IPS DF 6.9 (cell line): ENCODE measurements around the gene SPR.

Experiments
- DNase-seq: peaks from one replicate; pipeline ENCODE4 v3.0.0-alpha.2; 2013; ENCODE audit warnings: low read depth, low spot score
- H3K27ac ChIP-seq: one replicate; pipeline ENCODE4 v1.5.1; 2013; ENCODE audit warnings: low read length, control low read depth
- H3K27me3 ChIP-seq: 2 replicates; pipeline ENCODE4 v1.6.1; 2013; ENCODE audit warnings: mild to moderate bottlenecking, low read length; ENCODE audit not compliant: control insufficient read depth, insufficient read depth
- H3K36me3 ChIP-seq: 2 replicates; pipeline ENCODE4 v1.6.1; 2013; ENCODE audit warnings: low read length; ENCODE audit not compliant: control insufficient read depth, insufficient read depth
- H3K4me1 ChIP-seq: 2 replicates; pipeline ENCODE4 v1.6.1; 2013; ENCODE audit warnings: low read length; ENCODE audit not compliant: control insufficient read depth, insufficient read depth
- H3K4me3 ChIP-seq: 2 replicates; pipeline ENCODE4 v1.5.1; 2013; ENCODE audit warnings: mild to moderate bottlenecking, low read length
- H3K9me3 ChIP-seq: 2 replicates; pipeline ENCODE4 v1.6.1; 2013; ENCODE audit warnings: low read length, inconsistent platforms; ENCODE audit not compliant: control insufficient read depth, insufficient read depth
- WGBS: extraction: QIAGEN DNeasy Blood & Tissue Kit; methylation state at CpG from one replicate; pipeline ENCODE4 v1.1.7; 2013; ENCODE audit warnings: mixed read lengths, missing lambda C conversion rate; ENCODE audit not compliant: insufficient read length, insufficient coverage; 5-methylcytosine and 5-hydroxymethylcytosine counted together

The SPR gene

DNA sequence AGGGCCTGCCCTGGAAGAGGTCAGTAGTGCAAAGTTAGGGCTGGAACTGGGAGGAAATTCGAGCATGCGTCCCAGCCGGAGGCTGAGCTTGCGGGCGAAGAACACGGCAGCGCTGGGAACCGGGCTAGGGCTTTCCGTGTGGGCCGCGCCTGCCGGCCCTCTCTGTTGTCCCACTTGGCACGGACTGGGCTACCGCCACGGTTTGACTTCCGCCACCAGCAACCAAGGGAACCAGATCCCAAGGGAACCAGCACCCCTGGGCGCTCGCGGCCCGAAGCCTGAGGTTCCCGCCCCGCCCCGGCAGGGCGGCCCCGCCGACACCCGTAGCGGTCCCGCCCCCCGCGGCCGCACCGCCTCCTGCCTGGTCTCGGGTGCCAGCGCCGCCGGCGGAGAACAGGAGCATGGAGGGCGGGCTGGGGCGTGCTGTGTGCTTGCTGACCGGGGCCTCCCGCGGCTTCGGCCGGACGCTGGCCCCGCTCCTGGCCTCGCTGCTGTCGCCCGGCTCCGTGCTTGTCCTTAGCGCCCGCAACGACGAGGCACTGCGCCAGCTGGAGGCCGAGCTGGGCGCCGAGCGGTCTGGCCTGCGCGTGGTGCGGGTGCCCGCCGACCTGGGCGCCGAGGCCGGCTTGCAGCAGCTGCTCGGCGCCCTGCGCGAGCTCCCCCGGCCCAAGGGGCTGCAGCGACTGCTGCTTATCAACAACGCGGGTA lies at the start of gene SPR:
Gene SPR, plus strand, starts transcription at position 377 of the 708 bp plus-strand sequence. Its CDS starts 25 bp downstream, at position 402.
- Histone ChIP-seq H3K9me3 (no peaks in the 10 kb centered on the region), H3K27ac (no peak within 1 kb of the TSS), H3K4me1 (peaks cover 2% of the 10 kb centered on the region; the same call in 1 of the 2 replicates), H3K36me3 (no peaks in the 10 kb centered on the region; the same call in 1 of the 2 replicates), H3K27me3 (peaks cover 6% of the 10 kb centered on the region; the same call in 1 of the 2 replicates), H3K4me3 (peak within 1 kb of the TSS; percentile 67; the same call in 1 of the 2 replicates)
- no peak for DNase-seq
- no CpG with 5 or more reads among the region's 76 CpGs for WGBS

DNA sequence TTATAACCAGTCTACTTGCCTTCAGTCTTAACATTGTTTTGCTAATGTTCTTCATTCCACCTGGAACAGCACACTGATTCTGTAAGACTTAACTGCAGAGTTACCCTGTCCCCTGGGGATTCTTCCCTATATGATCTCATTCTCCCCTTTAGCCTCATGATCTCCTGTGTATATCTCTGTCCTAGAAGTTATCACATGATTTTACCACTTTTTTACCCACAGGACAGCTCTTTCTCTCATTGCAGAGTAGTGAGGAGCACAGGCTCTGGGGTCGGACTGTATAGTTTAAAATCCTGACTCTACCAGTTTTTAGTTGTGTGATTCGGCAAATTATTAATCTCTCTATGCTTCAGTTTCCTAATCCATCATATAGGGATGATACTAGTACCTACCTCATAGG lies 47.1 kb upstream of the SPR start:
- no peaks in the 10 kb centered on the region for H3K36me3 ChIP-seq
- H3K27ac ChIP-seq = no peak overlapping the region
- H3K27me3 ChIP-seq = no peaks in the 10 kb centered on the region
- H3K9me3 ChIP-seq = no peaks in the 10 kb centered on the region
- DNase-seq = no peak
- H3K4me1 ChIP-seq = no peaks in the 10 kb centered on the region
- no peak overlapping the region for H3K4me3 ChIP-seq
- no CpG with 5 or more reads among the region's 2 CpGs for WGBS

DNA sequence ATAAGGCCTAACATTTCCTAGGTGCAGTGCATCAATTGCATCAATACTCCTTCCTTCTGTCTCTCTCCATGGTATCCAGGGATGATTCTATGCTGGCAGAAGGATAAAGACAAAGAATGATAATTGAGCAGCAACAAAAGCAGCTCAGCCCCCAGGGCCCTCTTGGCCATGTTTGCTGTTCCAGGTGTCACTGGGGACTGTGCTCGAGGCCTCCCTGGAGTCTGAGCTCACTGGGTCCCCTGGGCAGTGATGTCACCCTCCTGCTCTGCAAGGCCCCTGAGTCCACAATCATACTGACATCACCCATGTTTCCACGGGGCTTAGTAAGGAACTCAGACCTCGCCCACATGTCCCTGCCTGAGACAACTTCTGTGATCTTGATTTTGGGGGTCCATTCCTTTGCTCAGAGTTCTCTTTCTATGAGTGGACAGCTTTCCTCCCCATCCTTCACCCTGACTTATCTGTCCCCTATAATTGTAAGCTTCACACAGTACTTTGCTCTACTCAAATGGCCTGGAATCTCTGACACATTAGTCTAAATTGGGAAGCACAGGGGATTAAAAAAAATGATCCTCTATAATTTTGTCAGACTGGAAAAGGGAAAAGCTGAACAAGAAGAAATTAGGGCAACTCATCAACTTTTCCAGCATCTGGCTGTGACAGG lies 45.6 kb upstream of the SPR start:
- no CpG with 5 or more reads among the region's 3 CpGs for WGBS
- no peak overlapping the region for H3K4me3 ChIP-seq
- no peaks in the 10 kb centered on the region for H3K9me3 ChIP-seq
- no peak for DNase-seq
- H3K27me3 ChIP-seq = no peaks in the 10 kb centered on the region
- no peaks in the 10 kb centered on the region for H3K36me3 ChIP-seq
- no peak overlapping the region for H3K27ac ChIP-seq
- H3K4me1 ChIP-seq = no peaks in the 10 kb centered on the region

DNA sequence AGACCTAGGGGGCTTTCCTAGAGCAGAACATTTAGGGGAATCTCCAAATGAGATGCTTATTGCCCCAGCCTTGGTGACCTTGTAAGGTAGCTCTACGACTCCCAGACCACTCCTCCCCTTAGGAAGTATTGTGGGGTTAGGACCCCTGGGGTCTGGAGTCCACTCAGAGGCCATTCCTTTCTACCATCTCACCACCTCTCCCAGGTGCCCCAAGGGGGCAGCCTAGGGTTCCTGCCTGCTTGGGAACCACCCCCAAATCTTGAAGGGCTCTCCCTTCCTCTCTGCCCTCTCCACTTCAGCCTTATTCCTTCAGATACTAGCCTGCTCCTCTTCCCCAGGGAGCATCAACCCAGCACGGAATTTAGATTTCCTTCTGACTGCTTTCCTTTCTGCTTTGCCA lies 43.9 kb upstream of the SPR start:
- no peaks in the 10 kb centered on the region for H3K27me3 ChIP-seq
- no peaks in the 10 kb centered on the region for H3K9me3 ChIP-seq
- DNase-seq = no peak
- no CpG with 5 or more reads among the region's 2 CpGs for WGBS
- H3K4me3 ChIP-seq = no peak overlapping the region
- H3K36me3 ChIP-seq = no peaks in the 10 kb centered on the region
- H3K27ac ChIP-seq = no peak overlapping the region
- no peaks in the 10 kb centered on the region for H3K4me1 ChIP-seq

DNA sequence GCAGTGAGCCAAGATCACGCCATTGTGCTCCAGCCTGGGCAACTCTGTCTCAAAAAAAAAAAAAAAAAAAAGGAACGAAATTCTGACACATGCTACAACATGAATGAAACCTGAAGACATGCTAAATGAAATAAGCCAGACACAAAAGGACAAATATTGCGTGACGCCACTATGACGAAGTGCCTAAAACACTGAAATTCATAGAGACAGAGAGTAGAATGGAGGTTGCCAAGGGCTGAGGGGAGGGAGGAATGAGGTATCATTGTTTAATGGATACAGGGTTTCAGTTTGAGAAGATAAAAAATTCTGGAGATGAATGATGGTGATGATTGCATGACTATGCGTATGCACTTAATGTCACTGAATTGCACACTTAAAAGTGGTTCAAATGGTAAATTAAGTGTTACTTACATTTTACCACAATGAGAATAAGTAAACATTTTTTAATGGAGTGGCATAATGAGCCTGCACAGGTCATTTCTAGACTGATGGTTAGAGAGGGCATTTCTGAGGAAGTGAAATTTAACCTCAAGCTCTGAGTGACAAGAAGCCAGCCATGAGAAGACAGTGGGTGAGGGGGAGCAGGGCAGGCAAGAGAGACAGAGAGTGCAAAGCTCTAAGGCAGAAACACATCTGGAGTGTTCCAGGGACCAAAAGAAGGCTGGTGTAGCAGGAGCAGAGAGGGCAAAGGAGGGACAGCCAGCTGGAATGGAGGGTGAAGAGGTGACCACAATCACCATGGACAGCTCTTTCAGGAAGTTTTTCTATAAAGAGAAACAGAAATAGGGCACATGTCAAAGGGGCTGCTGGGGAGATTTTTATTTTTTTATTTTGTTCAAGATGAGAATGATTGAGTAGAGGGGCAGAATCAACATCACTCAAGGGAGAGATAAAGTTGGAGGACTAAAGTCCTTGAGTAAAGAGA lies 40.8 kb upstream of the SPR start:
- H3K27me3 ChIP-seq = no peaks in the 10 kb centered on the region; the same call in 1 of the 2 replicates
- no peak overlapping the region for H3K4me3 ChIP-seq
- no peak overlapping the region for H3K27ac ChIP-seq
- DNase-seq = no peak
- no CpG with 5 or more reads among the region's 6 CpGs for WGBS
- no peaks in the 10 kb centered on the region for H3K36me3 ChIP-seq
- no peaks in the 10 kb centered on the region for H3K4me1 ChIP-seq
- no peaks in the 10 kb centered on the region for H3K9me3 ChIP-seq

DNA sequence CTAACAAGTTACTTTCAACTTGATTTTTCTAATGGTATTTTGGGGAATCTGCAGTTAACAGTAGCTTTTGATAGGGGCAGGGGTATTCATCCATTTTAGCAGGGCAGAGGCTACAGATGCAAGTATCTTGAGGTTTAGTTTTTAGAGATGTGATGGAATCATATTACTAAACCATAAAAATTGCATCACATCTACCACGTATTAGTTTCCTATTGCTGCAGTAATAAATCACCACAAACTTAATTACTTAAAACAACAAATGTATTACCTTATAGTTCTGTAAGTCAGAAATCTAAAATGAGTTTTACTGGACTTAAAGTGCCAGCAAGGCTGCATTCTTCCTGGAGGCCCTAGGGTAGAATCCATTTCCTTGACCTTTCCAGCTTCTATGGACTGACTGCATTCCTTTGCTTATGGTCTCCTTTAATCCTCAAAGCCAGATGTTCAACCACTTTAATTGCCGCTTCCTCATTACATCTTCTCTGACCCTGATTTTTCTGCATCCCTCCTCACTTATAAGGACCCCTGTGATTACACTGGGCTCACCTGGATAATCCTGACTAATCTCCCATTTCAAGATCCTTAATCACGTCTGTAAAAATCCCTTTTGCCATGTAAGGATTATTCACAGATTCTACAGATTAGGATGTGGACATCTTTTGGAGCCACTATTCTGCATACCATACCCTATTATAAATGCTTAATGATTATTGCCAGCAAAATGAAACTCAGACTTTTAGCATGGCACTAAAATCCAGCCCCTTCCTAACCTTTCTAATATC lies 39.5 kb upstream of the SPR start:
- DNase-seq = no peak
- Histone ChIP-seq H3K27me3 (no peaks in the 10 kb centered on the region; the same call in 1 of the 2 replicates), H3K4me1 (no peaks in the 10 kb centered on the region), H3K9me3 (no peaks in the 10 kb centered on the region), H3K27ac (no peak overlapping the region), H3K4me3 (no peak overlapping the region), H3K36me3 (no peaks in the 10 kb centered on the region)
- no CpG with 5 or more reads among the region's 3 CpGs for WGBS

DNA sequence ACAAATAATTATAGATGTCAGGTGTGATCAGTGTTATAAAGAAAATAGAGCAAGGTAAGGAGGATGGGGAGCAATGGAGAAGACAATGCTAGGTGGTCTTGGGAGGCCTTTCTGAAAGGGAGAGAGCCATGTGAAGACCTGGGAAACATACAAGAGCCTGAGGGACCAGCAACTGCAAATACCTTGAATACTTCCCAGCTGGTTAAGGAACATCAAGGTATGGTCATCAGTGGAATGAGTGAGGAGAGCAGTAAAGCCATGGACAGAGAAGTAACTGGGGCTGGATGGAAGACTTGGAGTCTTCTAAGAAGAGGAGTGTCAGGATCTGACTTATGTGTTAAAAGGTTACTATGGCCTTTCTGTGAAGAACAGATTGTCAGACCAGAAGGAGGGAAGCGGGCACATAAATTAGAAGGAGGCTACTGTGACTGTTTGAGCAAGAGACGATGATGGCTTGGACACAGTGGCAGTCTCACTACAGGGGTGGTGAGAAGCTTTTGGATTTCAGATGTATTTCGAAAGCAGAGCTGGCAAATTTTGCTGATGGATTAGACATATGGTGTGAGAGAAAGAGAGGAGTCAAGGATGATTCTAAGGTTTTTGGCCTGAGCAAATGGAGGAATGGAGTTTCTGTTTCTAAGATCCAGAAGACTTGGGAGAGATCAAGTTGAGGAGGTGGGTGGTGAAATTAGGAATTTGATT lies 38.6 kb upstream of the SPR start:
- no peaks in the 10 kb centered on the region for H3K9me3 ChIP-seq
- no CpG with 5 or more reads among the region's 3 CpGs for WGBS

DNA sequence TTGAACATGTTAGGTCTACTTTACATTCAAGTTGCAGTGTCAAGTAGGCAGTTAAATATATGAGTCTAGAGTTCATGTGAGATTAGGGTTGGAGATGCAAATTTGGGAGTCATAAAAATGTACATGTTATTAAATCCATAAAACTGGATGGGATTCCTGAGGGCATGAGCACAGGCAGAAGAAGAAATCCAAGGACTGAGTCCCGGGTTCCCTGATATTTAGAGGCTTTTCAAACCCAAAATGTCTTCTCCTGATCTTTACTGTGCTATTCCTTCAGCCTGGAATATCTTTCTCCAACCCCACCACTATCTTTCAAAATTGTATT lies 38.1 kb upstream of the SPR start:
- Histone ChIP-seq H3K4me1 (no peaks in the 10 kb centered on the region), H3K27ac (no peak overlapping the region), H3K36me3 (no peaks in the 10 kb centered on the region), H3K9me3 (no peaks in the 10 kb centered on the region), H3K27me3 (no peaks in the 10 kb centered on the region; the same call in 1 of the 2 replicates), H3K4me3 (no peak overlapping the region)
- DNase-seq = no peak
- WGBS = no CpG with 5 or more reads among the region's 1 CpG

More for the DNA sequence above, 38.6 kb upstream of the SPR start:
- no peaks in the 10 kb centered on the region for H3K4me1 ChIP-seq
- H3K36me3 ChIP-seq = no peaks in the 10 kb centered on the region
- no peak overlapping the region for H3K4me3 ChIP-seq
- no peak for DNase-seq
- no peak overlapping the region for H3K27ac ChIP-seq
- H3K27me3 ChIP-seq = no peaks in the 10 kb centered on the region; the same call in 1 of the 2 replicates

DNA sequence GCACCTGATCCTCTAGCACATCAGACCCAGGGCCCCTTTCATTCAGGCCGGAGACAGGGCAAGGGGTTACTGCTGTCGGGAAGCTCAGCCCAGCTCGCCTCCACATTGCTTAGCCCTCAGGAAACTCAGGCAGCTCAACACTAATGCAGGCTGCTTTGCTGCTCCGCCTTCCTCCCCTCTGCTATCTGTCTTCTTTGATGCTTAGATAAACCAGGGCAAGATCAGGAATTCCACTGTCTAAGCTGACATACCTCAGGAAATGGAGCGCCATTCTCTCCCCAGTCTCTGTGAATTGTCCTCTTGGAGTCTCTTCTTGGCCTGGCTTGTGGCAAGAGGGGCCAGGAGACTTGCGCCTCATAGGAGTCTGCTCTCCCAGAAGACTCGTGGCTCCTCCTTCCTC lies 35.9 kb upstream of the SPR start:
- WGBS = no CpG with 5 or more reads among the region's 7 CpGs
- H3K27me3 ChIP-seq = no peaks in the 10 kb centered on the region; the same call in 1 of the 2 replicates
- DNase-seq = no peak

More for the DNA sequence above, 35.9 kb upstream of the SPR start:
- H3K36me3 ChIP-seq = no peaks in the 10 kb centered on the region
- H3K4me1 ChIP-seq = no peaks in the 10 kb centered on the region
- H3K4me3 ChIP-seq = no peak overlapping the region
- no peaks in the 10 kb centered on the region for H3K9me3 ChIP-seq
- no peak overlapping the region for H3K27ac ChIP-seq
